HG03025 (cell line): ENCODE data around the gene CD40LG.

Experiments
- ATAC-seq: cut with Tn5 transposase; IDR thresholded peaks from one replicate; pipeline ENCODE4 v1.9.1; 2021; ENCODE audit warnings: mild to moderate bottlenecking, moderate library complexity; ENCODE audit not compliant: unreplicated experiment, low FRiP score

Gene CD40LG

DNA sequence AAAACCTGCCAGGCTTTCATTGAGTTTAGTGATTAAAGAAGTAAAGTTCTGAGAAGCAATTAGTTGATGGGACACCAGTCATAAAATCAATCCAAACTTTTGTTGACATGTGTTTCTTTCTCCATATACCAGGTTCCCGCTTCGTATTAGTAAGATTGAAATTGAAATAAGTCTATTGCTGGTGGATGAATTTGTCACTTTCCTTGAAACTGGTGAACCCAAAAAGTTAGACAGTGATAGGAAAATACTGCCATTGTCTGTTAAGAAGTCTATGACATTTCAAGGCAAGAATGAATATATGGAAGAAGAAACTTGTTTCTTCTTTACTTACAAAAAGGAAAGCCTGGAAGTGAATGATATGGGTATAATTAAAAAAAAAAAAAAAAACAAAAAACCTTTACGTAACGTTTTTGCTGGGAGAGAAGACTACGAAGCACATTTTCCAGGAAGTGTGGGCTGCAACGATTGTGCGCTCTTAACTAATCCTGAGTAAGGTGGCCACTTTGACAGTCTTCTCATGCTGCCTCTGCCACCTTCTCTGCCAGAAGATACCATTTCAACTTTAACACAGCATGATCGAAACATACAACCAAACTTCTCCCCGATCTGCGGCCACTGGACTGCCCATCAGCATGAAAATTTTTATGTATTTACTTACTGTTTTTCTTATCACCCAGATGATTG lies at the start of gene CD40LG:
Gene CD40LG, plus strand, starts transcription at position 482 of the 684 bp plus-strand sequence. Its CDS starts 91 bp downstream, at position 573.
- no peak for ATAC-seq

DNA sequence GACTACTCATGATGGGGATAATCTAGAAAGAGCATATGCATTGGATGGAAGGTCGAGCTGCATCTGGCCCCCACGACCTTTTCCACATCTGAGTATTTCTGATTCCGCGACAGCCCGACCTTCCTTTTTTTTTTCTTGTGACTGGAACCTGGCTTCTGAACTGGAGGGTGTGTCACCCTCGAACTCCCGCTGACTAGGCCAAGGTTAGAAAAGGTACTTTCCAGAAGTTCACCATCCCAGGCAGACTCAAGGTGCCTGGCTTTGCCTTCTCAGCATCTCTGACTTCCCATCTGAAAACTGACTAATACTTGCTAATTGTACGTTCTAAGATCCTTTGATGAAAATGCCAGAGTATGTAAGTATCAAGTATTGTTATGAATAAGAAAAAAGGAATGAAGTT lies 49.3 kb upstream of the CD40LG start:
- no peak for ATAC-seq

DNA sequence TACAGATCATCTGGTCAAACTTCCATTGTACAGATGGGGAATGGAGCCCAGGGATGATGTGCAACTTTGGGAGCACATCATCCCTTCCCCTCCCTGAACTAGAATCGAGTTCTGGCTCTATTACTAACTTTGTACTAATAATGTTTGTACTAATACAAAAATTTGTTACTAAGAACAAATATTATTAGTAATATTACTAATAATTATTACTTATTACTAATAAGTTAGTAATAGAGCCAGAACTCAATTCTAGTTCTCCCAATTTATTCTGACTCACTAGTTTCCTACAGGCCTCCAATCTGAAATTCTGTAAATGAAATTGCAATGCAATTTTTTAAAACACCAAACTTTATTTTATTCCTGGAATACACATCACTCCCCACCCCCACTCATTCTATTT lies 47.9 kb upstream of the CD40LG start:
- no peak for ATAC-seq

DNA sequence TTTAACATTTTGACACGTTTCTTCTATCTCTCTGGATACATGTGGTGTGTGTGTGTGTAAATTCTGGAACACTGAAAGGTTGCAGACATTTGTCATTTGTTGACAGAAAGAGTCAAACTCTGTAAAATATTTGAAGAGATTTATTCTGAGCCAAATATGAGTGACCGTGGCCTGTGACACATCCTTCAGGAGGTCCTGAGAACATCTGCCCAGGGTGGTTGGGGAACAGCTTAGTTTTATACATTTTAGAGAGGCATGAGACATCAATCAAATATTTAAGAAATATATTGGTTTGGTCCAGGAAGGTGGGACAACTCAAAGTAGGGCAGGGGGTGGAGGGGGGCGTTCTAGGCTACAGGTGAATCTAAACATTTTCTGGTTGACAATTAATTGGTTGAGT lies 40.7 kb upstream of the CD40LG start:
- ATAC-seq: no peak

DNA sequence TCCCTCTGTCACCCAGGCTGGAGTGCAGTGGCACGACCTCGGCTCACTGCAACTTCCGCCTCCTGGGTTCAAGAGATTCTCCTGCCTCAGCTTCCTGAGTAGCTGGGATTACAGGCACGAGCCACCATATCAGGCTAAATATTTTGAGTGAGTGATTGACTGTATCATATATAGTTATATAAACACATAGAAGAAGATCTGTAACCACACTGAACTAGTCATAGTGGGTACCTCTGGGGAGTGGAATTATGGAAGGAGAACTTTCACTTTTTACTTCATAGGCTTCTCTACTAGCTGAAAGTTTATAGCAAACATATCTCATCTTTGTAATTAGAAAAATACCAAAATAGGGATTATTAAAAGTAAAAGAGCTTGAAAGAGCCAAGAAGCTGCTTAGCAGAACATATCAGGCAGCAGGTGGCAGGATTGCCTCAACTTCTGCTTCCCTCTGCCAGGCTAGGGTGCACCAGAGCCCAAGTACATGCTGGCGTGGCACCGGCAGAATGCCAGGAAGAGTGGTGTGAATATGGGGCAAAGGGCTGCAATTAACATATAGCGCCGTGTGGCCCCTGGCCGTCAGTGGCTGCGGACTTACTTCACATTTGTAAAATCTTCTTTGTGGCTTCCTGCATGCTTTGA lies 39.5 kb upstream of the CD40LG start:
- no peak for ATAC-seq

DNA sequence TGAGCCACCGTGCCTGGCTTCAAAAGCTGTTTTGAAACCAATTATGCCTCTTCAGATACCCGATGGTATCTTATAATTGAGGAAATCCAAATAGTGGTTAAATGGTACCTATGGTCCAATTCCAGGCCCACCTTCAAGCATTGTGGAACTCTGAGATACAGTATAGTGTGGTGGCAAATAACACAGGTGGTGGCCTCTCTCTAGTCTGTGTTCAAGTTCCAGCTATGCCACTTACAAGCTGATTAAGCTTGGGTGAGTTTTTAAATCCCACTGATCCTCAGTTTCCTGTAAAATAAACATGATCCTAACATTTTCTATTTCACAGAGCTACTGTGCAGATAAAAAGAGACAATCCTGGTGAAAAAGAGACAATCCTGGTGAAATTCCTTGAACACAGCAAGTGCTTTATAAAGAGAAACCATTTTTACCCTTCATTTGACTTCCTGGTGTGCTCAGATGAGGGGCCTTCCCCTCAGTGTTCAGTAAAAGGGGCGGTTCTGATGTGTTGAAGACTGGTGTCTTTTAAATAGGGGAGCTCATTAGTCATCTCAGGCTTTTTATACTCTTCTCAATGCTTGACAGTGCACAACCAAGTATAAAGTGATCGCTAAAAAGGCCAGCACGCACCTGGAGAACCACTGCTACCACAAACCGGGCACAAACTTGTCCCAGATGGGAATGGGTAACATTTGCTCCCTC lies 30.8 kb upstream of the CD40LG start:
- no peak for ATAC-seq

DNA sequence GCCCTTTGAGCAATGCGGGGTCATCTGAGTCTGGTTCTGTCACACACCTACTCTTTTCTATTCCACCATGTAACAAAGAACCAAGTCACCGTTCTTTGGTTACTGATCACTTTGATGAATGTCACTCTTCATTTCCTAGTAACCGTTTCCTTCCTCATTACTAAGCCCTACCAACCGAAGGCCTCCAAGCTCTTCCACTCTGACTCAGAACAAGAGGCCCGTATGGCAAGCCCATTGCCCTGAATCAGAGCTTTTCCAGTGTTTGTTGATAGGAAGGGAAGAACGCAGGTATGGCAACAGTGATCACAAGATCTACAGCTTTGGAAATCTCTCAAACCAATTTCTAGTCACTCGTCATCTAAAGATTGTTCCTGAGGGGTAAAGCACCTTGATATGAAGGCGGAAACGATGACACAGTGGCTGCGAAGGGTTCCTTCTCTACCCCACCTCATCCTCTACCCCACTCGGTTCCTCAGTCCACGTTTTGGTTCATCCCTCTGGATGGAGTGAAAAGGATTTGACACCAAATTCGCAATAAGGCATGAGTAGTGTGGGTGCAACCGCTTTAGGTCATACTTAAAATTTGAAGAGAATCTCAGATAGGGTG lies 28.0 kb upstream of the CD40LG start:
- ATAC-seq: no peak

DNA sequence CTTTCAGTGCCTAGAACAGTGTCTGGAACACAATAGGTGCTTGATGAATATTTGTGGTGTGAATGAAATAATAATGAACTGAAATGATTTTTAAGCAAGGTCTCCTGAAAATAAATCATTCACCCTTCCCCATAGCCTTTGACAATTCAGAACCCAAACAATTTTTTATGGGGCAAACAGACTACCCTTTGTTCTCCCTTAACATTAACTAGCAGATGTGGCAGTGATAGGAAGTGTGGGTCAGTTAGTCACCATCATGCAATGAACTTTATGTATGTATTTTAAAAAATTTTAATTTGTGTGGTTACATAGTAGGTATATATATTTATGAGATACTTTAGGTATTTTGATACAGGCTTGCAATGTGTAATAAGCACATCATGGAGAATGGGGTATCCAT lies 27.2 kb upstream of the CD40LG start:
- no peak for ATAC-seq

DNA sequence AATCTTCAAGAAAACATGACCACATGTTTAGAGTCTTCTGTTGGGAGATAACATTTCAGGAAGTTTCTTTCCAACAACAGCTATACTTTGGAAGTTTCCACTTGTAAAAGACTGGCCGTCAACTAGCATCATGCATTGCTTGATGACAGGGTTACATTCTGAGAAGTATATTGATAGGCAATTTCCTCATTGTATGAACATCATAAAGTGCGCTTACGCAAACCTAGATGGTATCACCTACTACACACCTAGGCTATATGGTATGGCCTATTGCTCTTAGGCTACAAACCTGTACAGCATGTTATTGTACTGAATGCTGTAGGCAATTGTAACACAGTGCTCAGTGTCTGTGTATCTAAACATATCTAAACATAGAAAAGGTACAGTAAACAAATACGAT lies 25.4 kb upstream of the CD40LG start:
- no peak for ATAC-seq

DNA sequence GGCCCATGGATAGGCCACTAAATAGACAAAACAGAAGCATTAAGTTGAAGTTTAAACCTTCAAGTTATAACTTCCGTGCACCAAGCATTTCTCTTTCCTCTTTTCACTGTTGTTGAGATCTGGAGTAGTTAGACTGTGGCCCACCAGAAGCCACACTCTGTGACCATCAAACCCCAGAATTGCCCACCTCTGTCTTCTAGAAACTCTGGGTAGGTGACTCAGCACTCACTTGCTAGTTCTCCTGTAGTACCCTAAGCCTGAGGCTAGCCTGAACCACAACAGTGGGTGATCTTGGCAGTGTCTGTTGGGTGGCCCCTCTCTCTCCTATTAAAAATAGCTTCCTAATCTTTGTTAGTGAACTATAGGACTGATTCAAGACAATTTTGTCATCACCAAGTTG lies 24.6 kb upstream of the CD40LG start:
- ATAC-seq: no peak

DNA sequence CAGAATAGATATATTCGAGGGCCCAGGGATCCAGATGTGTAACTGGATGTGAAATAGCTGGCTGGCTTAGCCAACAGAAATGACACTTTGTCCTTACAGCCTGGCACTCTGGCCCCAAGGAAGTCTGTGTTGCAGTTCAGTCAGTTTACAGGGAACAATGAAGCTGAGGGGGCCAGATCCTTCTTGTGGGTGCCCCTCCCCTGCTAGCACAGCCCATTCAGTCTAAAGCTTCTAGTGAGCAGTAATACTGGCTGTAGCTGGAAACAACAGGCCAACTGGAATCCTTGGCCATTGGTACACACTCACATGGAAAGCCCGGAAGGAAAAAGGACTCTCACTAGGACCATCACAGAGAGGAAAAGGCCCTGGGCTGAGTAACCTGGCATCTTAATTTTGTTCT lies 22.7 kb upstream of the CD40LG start:
- no peak for ATAC-seq

DNA sequence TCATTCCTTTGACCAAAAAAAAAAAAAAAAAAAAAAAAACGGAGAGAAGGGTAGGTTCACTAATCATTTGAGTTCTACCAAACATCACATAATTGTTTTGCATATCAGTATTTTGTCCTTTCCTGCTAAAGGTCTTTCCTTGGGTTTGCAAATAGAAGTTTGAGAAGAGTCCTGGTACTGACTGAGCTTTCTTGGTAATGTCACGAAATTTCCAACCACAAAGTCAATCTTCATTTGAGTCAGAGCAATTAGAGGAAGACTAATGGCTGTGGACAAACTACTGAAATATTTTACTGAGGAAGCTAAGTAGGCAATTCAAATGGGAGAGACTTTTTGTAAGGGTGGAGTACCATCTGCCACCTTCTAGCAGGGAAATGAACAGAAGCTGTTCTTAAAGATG lies 21.7 kb upstream of the CD40LG start:
- no peak for ATAC-seq

DNA sequence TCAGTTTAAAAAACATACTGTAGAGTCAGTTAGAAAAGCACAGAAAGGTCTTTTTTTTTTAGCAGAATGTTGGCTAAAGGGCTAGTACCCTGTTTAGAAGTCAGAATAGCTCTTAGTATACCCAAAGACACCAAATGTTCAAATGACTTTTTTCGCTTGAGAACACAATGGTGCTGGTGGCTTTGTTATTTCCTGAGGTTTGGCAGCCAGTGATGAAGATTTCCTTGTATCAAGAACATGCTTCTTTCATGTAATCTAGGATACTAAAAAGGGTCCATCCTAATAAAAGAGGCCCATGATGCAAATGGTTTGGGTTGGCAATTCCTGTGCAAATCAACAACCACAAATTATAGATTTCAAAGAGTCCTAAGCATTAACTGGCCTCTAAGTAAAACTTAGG lies 21.1 kb upstream of the CD40LG start:
- ATAC-seq: no peak

DNA sequence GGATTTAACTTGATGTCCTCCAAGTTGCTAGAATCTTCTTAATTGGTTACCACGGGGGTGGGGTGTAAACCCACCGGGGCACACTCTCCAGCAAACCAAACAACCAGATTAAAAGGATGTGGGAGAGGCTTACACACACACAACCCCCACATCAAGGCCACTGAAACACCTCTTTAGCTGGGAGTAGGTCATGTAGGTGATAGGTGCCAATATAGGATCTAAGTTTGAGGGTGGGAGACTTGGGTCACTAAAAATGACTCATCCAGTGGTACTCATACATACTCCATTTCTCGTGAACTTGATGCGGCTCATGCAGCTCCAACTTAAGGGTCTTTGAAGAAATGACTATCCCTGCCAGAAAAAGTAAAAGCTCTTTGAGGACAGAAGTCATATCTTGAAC lies 20.5 kb upstream of the CD40LG start:
- ATAC-seq: no peak

DNA sequence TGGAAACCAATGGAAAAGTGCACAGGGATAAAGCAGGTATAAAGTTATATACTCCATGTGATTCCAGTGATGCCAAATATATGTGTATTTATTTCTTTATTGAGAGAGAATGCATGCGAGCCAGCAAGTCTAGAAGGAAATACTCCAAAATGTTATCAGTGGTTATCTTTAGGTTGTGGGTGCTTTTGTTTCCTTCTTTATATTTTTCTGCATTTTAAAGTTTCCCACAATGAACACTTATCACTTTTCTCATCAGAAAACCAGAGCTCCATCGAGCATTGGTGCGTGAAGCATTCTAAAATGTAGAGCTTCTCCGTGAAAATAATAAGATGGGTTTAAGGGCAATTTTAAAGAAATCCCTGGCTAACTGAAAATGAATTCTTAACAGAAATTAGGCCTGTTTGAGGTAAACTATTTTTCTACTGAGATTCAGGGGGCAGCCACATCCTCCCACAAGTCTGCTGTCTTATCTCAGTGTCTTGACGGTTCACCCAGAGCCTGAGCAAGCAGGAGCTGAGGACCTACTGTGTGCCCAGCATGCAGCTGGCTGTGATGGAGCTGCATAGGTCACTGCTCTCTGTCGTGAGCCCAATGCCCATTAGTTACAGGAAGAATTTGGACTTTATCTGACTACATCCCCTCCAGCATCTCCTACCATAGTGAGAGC lies 18.7 kb upstream of the CD40LG start:
- no peak for ATAC-seq

DNA sequence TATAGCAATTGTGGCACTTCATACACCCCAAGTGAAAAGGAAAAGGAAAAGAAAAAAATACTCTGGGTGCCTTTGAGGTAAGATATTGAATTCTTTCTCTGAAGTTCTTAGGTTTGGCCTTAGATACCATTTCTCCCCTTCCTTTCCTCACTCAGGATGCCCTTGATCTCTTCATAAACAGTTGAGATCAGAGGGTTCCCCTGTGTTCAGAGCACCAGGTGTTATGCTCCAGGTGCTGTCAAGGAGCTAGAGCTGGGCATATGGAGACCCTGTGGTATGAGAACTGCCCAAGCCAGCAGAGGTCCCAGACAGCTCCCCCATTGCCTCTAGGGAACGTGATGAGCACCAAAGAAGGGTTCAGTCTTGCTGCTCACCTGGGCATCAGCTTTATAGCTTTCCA lies 17.1 kb upstream of the CD40LG start:
- no peak for ATAC-seq

DNA sequence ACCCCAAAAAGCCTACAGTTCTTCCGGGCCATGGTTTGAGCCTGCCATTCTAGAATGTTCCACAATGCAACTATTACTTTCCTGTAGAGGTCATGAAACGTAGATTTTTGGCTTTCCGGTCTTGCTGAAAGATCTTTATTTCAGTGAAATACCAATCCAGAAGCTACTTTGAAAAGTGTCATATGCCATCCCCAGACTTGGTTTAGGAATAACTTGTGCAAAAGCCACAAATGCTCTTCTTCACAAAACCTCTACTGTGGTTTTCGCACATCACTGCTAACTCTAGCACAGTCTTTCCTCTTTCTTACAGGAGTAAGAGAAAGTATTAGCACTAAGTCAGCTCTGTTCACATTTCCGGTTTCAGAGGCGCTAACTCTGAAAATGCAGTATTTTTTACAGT lies 12.7 kb upstream of the CD40LG start:
- ATAC-seq: no peak

DNA sequence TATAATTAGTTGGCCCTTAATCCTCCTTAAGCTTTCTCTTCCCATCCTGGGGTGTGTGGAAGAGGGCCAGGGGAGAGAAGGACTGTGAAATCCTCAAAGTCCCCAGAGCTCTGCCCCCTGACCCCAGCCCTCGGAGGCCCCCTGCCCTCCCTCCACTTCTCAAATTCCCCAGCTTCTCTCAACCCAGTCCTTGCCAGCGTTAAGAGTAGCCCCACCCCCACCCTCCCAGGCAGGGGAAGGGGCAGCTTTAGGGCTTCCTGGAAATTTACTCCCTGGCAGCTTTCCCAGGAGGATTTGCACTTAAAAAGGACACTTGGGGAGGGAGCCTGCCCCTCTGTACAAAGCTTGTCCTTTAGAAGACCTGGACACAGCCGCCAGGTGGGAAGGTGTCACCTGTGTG lies 11.8 kb upstream of the CD40LG start:
- no peak for ATAC-seq

DNA sequence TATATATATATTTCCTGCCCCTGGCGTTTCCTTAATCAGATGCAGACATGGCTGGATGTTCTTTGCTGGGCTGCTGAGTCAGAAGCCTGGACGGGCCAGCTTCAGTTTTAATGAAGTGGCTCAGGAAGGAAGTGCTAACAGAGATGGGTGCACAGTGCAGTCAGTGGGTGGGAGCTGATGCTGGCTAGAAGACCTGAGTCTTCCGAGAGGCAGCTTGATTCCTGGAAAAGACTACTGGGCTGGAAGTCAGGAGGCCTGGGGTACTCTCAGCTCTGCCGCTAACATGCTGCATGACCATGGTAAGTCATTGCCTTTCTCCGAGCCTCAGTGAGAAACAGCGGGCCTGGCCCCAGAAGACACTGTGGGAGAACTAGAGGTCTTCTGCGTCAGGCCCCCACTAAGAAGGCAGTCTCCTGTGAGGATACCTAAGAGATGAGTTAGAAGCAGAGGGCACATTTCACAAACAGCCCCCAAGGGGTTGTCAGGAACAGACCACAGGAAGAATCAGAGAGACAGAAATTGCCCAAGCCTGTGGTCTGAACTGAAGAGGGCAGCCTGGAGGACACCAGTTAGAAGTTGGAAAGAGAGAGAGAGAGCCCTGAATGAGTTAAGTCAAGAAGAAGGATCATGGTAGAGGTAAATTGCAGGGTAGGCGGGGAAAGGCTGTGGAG lies 8.3 kb upstream of the CD40LG start:
- no peak for ATAC-seq

DNA sequence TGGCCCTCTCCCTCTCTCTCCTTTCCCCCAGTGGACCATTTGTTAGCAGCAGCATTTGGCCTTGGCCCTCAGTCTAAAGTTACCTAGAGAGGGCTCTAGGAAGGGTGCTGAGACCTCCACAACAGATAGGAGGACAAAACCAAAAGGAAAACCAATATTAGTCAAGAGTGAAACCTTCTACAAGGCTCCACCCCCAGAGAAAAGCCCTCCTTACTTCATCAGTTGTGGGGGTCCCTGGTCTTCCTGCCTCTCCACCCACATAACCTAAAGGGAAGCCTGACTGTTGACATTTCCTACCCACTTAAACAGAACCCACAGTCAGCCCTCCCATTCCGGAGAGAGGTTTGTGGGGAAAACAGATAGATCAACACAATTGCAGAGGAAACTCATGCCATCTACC lies 4.7 kb upstream of the CD40LG start:
- ATAC-seq: no peak
